ENCODE measurements around the gene CCND1.
A peak's percentile ranks its signal among the peaks of the same experiment; 100 is the strongest.

Gene CCND1

GRCh38 chr11:69640995-69641581 is at the start of gene CCND1:
Gene CCND1, plus strand, starts transcription at chr11:69641156. Its CDS starts 158 bp downstream, at chr11:69641314.
- peak; percentile 69 for DNase-seq

- no peak for DNase-seq
Observed at GRCh38 chr11:69592986-69593650, 47.8 kb upstream of the CCND1 start.

- DNase-seq: no peak
Observed at GRCh38 chr11:69593851-69594250, 47.1 kb upstream of the CCND1 start.

- DNase-seq: no peak
Observed at GRCh38 chr11:69594481-69594880, 46.5 kb upstream of the CCND1 start.

GRCh38 chr11:69595805-69596665 is 44.9 kb upstream of the CCND1 start:
- no peak for DNase-seq

GRCh38 chr11:69598147-69598546 is 42.8 kb upstream of the CCND1 start:
- no peak for DNase-seq

GRCh38 chr11:69599502-69599901 is 41.5 kb upstream of the CCND1 start:
- no peak for DNase-seq

- DNase-seq: no peak
Observed at GRCh38 chr11:69600001-69600400, 41.0 kb upstream of the CCND1 start.

GRCh38 chr11:69601011-69601975 is 39.7 kb upstream of the CCND1 start:
- no peak for DNase-seq

GRCh38 chr11:69603111-69603836 is 37.7 kb upstream of the CCND1 start:
- no peak for DNase-seq

- DNase-seq: no peak
Observed at GRCh38 chr11:69604055-69604454, 36.9 kb upstream of the CCND1 start.

GRCh38 chr11:69605737-69606526 is 35.0 kb upstream of the CCND1 start:
- no peak for DNase-seq

- no peak for DNase-seq
Observed at GRCh38 chr11:69609351-69609750, 31.6 kb upstream of the CCND1 start.

- no peak for DNase-seq
Observed at GRCh38 chr11:69611548-69612526, 29.1 kb upstream of the CCND1 start.

GRCh38 chr11:69613594-69613993 is 27.4 kb upstream of the CCND1 start:
- no peak for DNase-seq

GRCh38 chr11:69614085-69614484 is 26.9 kb upstream of the CCND1 start:
- no peak for DNase-seq

GRCh38 chr11:69615545-69616278 is 25.2 kb upstream of the CCND1 start:
- no peak for DNase-seq

GRCh38 chr11:69617220-69617619 is 23.7 kb upstream of the CCND1 start:
- no peak for DNase-seq

- no peak for DNase-seq
Observed at GRCh38 chr11:69617682-69618081, 23.3 kb upstream of the CCND1 start.

Data from inflammatory macrophage treated with lipopolysaccharide for 4 hours (primary cell).